K562 (cell line): Measurements from ENCODE around the gene RCC1. TPM values are rescaled to one million over a fixed set of nuclear protein-coding genes. Genes with fewer than 3 reads are reported as not detected.

Source experiments
- ATAC-seq: fragments of 200-7000 bp; cut with Tn5 transposase; 3 replicates; pipeline ENCODE4 v1.9.1; 2020; ENCODE audit warnings: moderate library complexity
- BruUV-seq: library from RNA; stranded (reverse); fragments of 400-500 nt; replicated peaks from 2 replicates; lab custom pipeline; 2021; lab: Mats Ljungman, UMichigan
- CTCF ChIA-PET: fragments of 300-600 bp; formaldehyde crosslinking; extraction: SDS; loops from one replicate; lab custom pipeline; 2021; ENCODE audit warnings: low intra/inter-chr PET ratio; lab: Yijun Ruan, JAX
- POLR2A ChIA-PET: fragments of 300-600, 350-650 bp; sonication (Branson Sonifier 250); formaldehyde crosslinking; extraction: SDS; loops from one replicate; lab custom pipeline; 2021; ENCODE audit warnings: antibody characterized with exemption, inconsistent platforms; lab: Yijun Ruan, JAX
- DNase-seq, 4 experiments: peaks; one replicate each; pipeline versions ENCODE4 v3.0.0 to v3.0.0-alpha.2; 2011 to 2018; ENCODE audit warnings: low spot score in 3 of 4, mixed read lengths in 3 of 4; ENCODE audit errors: extremely low read depth in 1 of 4
- FAIRE-seq: peaks from 2 replicates; lab custom pipeline; 2011; peaks lifted over from hg19 to GRCh38; lab: Jason Lieb, UNC
- H2AFZ ChIP-seq: 2 replicates; pipeline ENCODE4 v1.6.0; 2011; ENCODE audit warnings: low read depth, low read length, control low read depth, inconsistent platforms
- H3K27ac ChIP-seq: fragments of 200-600 bp; 3 replicates; pipeline ENCODE4 v1.8.0; 2011; ENCODE audit warnings: low read depth, mild to moderate bottlenecking, control low read depth, inconsistent platforms, low read length, moderate library complexity, mixed read lengths; ENCODE audit errors: extremely low read depth
- H3K27me3 ChIP-seq, 2 experiments: fragments of 300-600 bp in 1 of 2; 2 replicates in 1 of 2; 3 replicates in 1 of 2; pipeline versions ENCODE4 v1.6.0 to v1.8.0; 2011; ENCODE audit warnings: inconsistent platforms in 2 of 2, low read length in 2 of 2, mild to moderate bottlenecking in 1 of 2, mixed read lengths in 1 of 2, moderate library complexity in 1 of 2; ENCODE audit not compliant: control insufficient read depth in 2 of 2, insufficient read depth in 2 of 2
- H3K36me3 ChIP-seq: fragments of 300-600 bp; 3 replicates; pipeline ENCODE4 v1.8.0; 2011; ENCODE audit warnings: mild to moderate bottlenecking, low read length, inconsistent platforms; ENCODE audit not compliant: control insufficient read depth, insufficient read depth
- H3K4me1 ChIP-seq, 2 experiments: fragments of 200-600 bp in 1 of 2; replicated peaks in 1 of 2; 2 replicates in 1 of 2; 3 replicates in 1 of 2; pipeline versions ENCODE4 v1.5.1 to v1.8.0; 2011; ENCODE audit warnings: inconsistent platforms in 2 of 2, low read length in 2 of 2, mild to moderate bottlenecking in 1 of 2, mixed read lengths in 1 of 2, moderate library complexity in 1 of 2; ENCODE audit not compliant: control insufficient read depth in 2 of 2, insufficient read depth in 2 of 2
- H3K4me2 ChIP-seq: 2 replicates; pipeline ENCODE4 v1.6.1; 2011; ENCODE audit warnings: low read length, control low read depth, inconsistent platforms, mixed read lengths; ENCODE audit not compliant: insufficient read depth
- H3K4me3 ChIP-seq: fragments of 200-600 bp; sonication (generic), shearing (Covaris generic); 2 replicates; pipeline ENCODE4 v1.5.1; 2016; ENCODE audit warnings: control low read depth, inconsistent platforms
- H3K79me2 ChIP-seq: fragments of 200-600 bp; 3 replicates; pipeline ENCODE4 v1.8.0; 2011; ENCODE audit warnings: low read length, inconsistent platforms; ENCODE audit not compliant: control insufficient read depth, insufficient read depth
- H3K9ac ChIP-seq, 2 experiments: 2 replicates each; pipeline versions ENCODE4 v1.6.0 to v1.6.1; 2011; ENCODE audit warnings: low read depth in 2 of 2, low read length in 2 of 2, control low read depth in 1 of 2, inconsistent platforms in 1 of 2, mild to moderate bottlenecking in 1 of 2, mixed read lengths in 1 of 2; ENCODE audit not compliant: insufficient read depth in 1 of 2
- H3K9me1 ChIP-seq: one replicate; pipeline ENCODE4 v1.6.0; 2011; ENCODE audit warnings: inconsistent platforms, mild to moderate bottlenecking, low read length, moderate library complexity; ENCODE audit not compliant: control insufficient read depth, insufficient read depth
- H3K9me3 ChIP-seq: replicated peaks from 2 replicates; pipeline ENCODE4 v1.5.1; 2011; ENCODE audit warnings: low read depth, low read length, inconsistent platforms; ENCODE audit not compliant: control insufficient read depth, insufficient read depth
- H4K20me1 ChIP-seq: replicated peaks from 2 replicates; pipeline ENCODE4 v1.6.1; 2011; ENCODE audit warnings: low read length, inconsistent platforms, mixed read lengths; ENCODE audit not compliant: control insufficient read depth, insufficient read depth
- ARID2 ChIP-seq: fragments of 450-650 bp; IDR thresholded peaks from 2 replicates; pipeline ENCODE4 v1.6.1; 2017; ENCODE audit warnings: antibody characterized with exemption, mild to moderate bottlenecking
- ERF ChIP-seq: fragments of 450-650 bp; formaldehyde crosslinking; IDR thresholded peaks from 2 replicates; pipeline ENCODE4 v1.4.0; 2020; ENCODE audit warnings: mild to moderate bottlenecking, mixed read lengths
- GABPB1 ChIP-seq: sonication (generic); formaldehyde crosslinking; IDR thresholded peaks from 2 replicates; pipeline ENCODE4 v1.8.0; 2022; ENCODE audit warnings: mild to moderate bottlenecking, missing genetic modification reagents
- GATA2 ChIP-seq: sonication (generic); formaldehyde crosslinking; IDR thresholded peaks from 2 replicates; pipeline ENCODE4 v1.4.0; 2020; ENCODE audit warnings: mild to moderate bottlenecking, missing genetic modification reagents
- NCOR1 ChIP-seq: fragments of 450-650 bp; IDR thresholded peaks from 2 replicates; pipeline ENCODE4 v1.6.1; 2016; ENCODE audit warnings: mild to moderate bottlenecking, moderate library complexity
- PURB ChIP-seq: sonication (generic); formaldehyde crosslinking; IDR thresholded peaks from 2 replicates; pipeline ENCODE4 v1.9.0; 2021; ENCODE audit warnings: low read depth, mild to moderate bottlenecking, missing genetic modification reagents
- SMAD3 ChIP-seq: fragments of 450-650 bp; formaldehyde crosslinking; conservative IDR thresholded peaks from 2 replicates; pipeline ENCODE4 v1.4.0; 2020; ENCODE audit warnings: mild to moderate bottlenecking
- ZEB2 ChIP-seq: fragments of 450-650 bp; IDR thresholded peaks from 2 replicates; pipeline ENCODE4 v1.6.1; 2016
- ZNF146 ChIP-seq: IDR thresholded peaks from one replicate; pipeline ENCODE4 v1.6.1; 2018; ENCODE audit warnings: missing compliant biosample characterization; ENCODE audit not compliant: unreplicated experiment
- ZNF3 ChIP-seq: fragments of 250-450 bp; sonication (Bioruptor Pico); IDR thresholded peaks from 2 replicates; pipeline ENCODE4 v1.5.0; 2021; ENCODE audit warnings: mild to moderate bottlenecking, moderate library complexity
- ZNF408 ChIP-seq: fragments of 250-450 bp; sonication (Bioruptor Pico); IDR thresholded peaks from 2 replicates; pipeline ENCODE4 v1.4.0; 2020; ENCODE audit warnings: low read depth, mild to moderate bottlenecking, moderate library complexity
- ZNF589 ChIP-seq: fragments of 200-800 bp; sonication (Bioruptor generic); IDR thresholded peaks from 2 replicates; pipeline ENCODE4 v1.6.1; 2016; ENCODE audit warnings: low read depth, missing genetic modification characterization, missing compliant biosample characterization
- ZNF75A ChIP-seq: fragments of 450-650 bp; formaldehyde crosslinking; IDR thresholded peaks from 2 replicates; pipeline ENCODE4 v1.4.0; 2020; ENCODE audit warnings: mild to moderate bottlenecking
- WGBS: fragments of 100-300 bp; shearing (Covaris generic); methylation state at CpG from one replicate; pipeline ENCODE4 v1.1.6; 2016; ENCODE audit warnings: low coverage, mixed read lengths; ENCODE audit not compliant: insufficient coverage; ENCODE audit errors: missing lambda C conversion rate; 5-methylcytosine and 5-hydroxymethylcytosine counted together
- in situ Hi-C: fragments of 300-500 bp; cut with MboI; formaldehyde crosslinking; loops from 4 replicates; pipeline ENCODE4 v1.15.0; 2018; ENCODE audit warnings: inconsistent platforms, mixed read lengths
- intact Hi-C: fragments of 100-400 bp; cut with micrococcal nuclease; formaldehyde crosslinking; loops from 2 replicates; pipeline ENCODE4 v1.14.2; 2022
- polyA plus RNA-seq, 8 experiments: library from polyadenylated mRNA; depleted of rRNA in 4 of 8; stranded (reverse) in 5 of 8; unstranded in 3 of 8; fragments of >200 nt; fragmentation: Nextera tagmentation in 2 of 8; fragmentation: Illumina TruSeq in 1 of 8; extraction: Ambion mirVana in 2 of 8; extraction: Trizol in 1 of 8; gene quantifications; 2 replicates each; pipeline versions ENCODE4 v1.2.1 to v1.2.3, GENCODE V29; 2011 to 2014; ENCODE audit warnings: inconsistent platforms in 1 of 8, missing spikeins in 1 of 8
- total RNA-seq, 7 experiments: library from RNA; depleted of rRNA in 6 of 7; stranded (reverse); fragments of >200 nt in 6 of 7; fragmentation: Illumina TruSeq in 2 of 7; extraction: Trizol in 2 of 7; gene quantifications; 2 replicates each; pipeline versions ENCODE4 v1.2.1 to v1.2.3, GENCODE V29; 2011 to 2021; ENCODE audit warnings: low replicate concordance in 1 of 7
- TF ChIP-seq, protein P1 (sequence below): conservative IDR thresholded peaks from 2 replicates; pipeline ENCODE4 v1.6.1; 2011; ENCODE audit warnings: low read depth, mild to moderate bottlenecking, low read length; ENCODE audit not compliant: control insufficient read depth
- TF ChIP-seq, protein P2 (sequence below): sonication (generic); formaldehyde crosslinking; IDR thresholded peaks from 2 replicates; pipeline ENCODE4 v1.8.1; 2023; ENCODE audit warnings: mild to moderate bottlenecking, missing genetic modification reagents, moderate library complexity
- TF ChIP-seq, protein P3 (sequence below): fragments of 450-650 bp; formaldehyde crosslinking; IDR thresholded peaks from 2 replicates; pipeline ENCODE4 v1.4.0; 2022; ENCODE audit warnings: missing genetic modification characterization

RCC1 gene
- total and polyA plus RNA-seq, 9 of the 15 experiments (the other 6 are each of a cell fraction or from before 2014, with no cell fraction given): 16.4 to 202 (median 107) TPM

- H3K4me2 ChIP-seq: peak overlapping the region; percentile 99
- POLR2A ChIA-PET: interaction anchor here (0.5 to 13.0 kb wide), 30 partner anchors 10 to 367 kb away, joined by 3 to 201 read pairs (median 4); partner anchors contain the start of genes MED18, RNU11 and TAF12
- in situ Hi-C loops: loop anchor here (5.0 kb wide), 1 partner anchor 358 kb away; no protein-coding TSS in a partner anchor
- H3K4me3 ChIP-seq: peak overlapping the region; percentile 87
- intact Hi-C loops: no loop called here
- H3K79me2 ChIP-seq: peaks cover 71% of the 10 kb centered on the region
- H3K4me1 ChIP-seq: peaks cover 4 to 19% of the 10 kb centered on the region in 2 experiments; a peak in 3 of 5 replicates
- peaks cover 70% of the 10 kb centered on the region for H3K36me3 ChIP-seq
- peak overlapping the region; percentile 97 to 100 for H3K9ac ChIP-seq
- FAIRE-seq (no peak), DNase-seq (peak in 1 of 4 experiments; percentile 61), ATAC-seq (no peak)
- H3K9me3 ChIP-seq: no peaks in the 10 kb centered on the region; the same call in 1 of the 2 replicates
- peak overlapping the region; percentile 94 for H3K27ac ChIP-seq
- H3K27me3 ChIP-seq: no peaks in the 10 kb centered on the region
- H2AFZ ChIP-seq: no peak overlapping the region
- 4% methylated on average over 8 of the region's 8 CpGs for WGBS
- peaks cover 41% of the 10 kb centered on the region for H4K20me1 ChIP-seq
- BruUV-seq: no TSS peak
- H3K9me1 ChIP-seq: peaks cover 3% of the 10 kb centered on the region
- CTCF ChIA-PET: interaction anchor here (0.6 kb wide), 1 partner anchor 96 kb away, joined by 3 read pairs; no protein-coding TSS in a partner anchor
- peak; percentile 21; the same call in 1 of the 2 replicates for TF ChIP-seq ZNF75A (CRISPR knock-in tag)
- peak; percentile 10; the same call in 1 of the 2 replicates for TF ChIP-seq NCOR1
- TF ChIP-seq ZNF589 (CRISPR knock-in tag): no peak
- no peak for TF ChIP-seq GATA2 (CRISPR knock-in tag)
- TF ChIP-seq ERF (CRISPR knock-in tag): peak; percentile 85
- TF ChIP-seq, protein P1, sequence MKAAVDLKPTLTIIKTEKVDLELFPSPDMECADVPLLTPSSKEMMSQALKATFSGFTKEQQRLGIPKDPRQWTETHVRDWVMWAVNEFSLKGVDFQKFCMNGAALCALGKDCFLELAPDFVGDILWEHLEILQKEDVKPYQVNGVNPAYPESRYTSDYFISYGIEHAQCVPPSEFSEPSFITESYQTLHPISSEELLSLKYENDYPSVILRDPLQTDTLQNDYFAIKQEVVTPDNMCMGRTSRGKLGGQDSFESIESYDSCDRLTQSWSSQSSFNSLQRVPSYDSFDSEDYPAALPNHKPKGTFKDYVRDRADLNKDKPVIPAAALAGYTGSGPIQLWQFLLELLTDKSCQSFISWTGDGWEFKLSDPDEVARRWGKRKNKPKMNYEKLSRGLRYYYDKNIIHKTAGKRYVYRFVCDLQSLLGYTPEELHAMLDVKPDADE: peak; percentile 62
- TF ChIP-seq ZNF408: no peak
- peak; percentile 61; the same call in 1 of the 2 replicates for TF ChIP-seq GABPB1 (CRISPR knock-in tag)
- TF ChIP-seq SMAD3 (CRISPR knock-in tag): peak; percentile 72; the same call in 1 of the 2 replicates
- no peak for TF ChIP-seq PURB (CRISPR knock-in tag)
- no peak for TF ChIP-seq ZNF146
- TF ChIP-seq, protein P2, sequence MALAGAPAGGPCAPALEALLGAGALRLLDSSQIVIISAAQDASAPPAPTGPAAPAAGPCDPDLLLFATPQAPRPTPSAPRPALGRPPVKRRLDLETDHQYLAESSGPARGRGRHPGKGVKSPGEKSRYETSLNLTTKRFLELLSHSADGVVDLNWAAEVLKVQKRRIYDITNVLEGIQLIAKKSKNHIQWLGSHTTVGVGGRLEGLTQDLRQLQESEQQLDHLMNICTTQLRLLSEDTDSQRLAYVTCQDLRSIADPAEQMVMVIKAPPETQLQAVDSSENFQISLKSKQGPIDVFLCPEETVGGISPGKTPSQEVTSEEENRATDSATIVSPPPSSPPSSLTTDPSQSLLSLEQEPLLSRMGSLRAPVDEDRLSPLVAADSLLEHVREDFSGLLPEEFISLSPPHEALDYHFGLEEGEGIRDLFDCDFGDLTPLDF: 0 out of 2 replicates have a peak, but pooled peaks have one; percentile 29
- TF ChIP-seq ZNF3: peak; percentile 77
- 0 out of 2 replicates have a peak, but pooled peaks have one; percentile 46 for TF ChIP-seq ARID2
- peak; percentile 22; the same call in 1 of the 2 replicates for TF ChIP-seq ZEB2
- TF ChIP-seq, protein P3, sequence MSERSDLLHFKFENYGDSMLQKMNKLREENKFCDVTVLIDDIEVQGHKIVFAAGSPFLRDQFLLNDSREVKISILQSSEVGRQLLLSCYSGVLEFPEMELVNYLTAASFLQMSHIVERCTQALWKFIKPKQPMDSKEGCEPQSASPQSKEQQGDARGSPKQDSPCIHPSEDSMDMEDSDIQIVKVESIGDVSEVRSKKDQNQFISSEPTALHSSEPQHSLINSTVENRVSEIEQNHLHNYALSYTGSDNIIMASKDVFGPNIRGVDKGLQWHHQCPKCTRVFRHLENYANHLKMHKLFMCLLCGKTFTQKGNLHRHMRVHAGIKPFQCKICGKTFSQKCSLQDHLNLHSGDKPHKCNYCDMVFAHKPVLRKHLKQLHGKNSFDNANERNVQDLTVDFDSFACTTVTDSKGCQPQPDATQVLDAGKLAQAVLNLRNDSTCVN (CRISPR knock-in tag): peak; percentile 99
Measured at GRCh38 chr1:28509705-28510272, 3.9 kb downstream of the RCC1 start.
